Measurements from ENCODE around the gene SPNS1.
"Not testable (repeated sequence)": the region's sequence is repeated elsewhere in the genome, so short reads cannot be mapped to it uniquely, and the experiment has no call there.

SPNS1 gene

GRCh38 chr16:28974437-28975157, at the start of gene SPNS1:
Gene SPNS1 (plus strand): TSS chr16:28974778. CDS start chr16:28975152, 374 bp downstream.
- DNase-seq, result peak; percentile 86

- DNase-seq, result peak; percentile 73
These were observed 49.0 kb upstream of the SPNS1 start for GRCh38 chr16:28925386-28926228.

GRCh38 chr16:28926284-28926683, 48.3 kb upstream of the SPNS1 start:
- not testable (repeated sequence) for DNase-seq

- no peak for DNase-seq
These were observed 46.8 kb upstream of the SPNS1 start for GRCh38 chr16:28927815-28928214.

GRCh38 chr16:28930203-28930602, 44.4 kb upstream of the SPNS1 start:
- DNase-seq, result no peak

GRCh38 chr16:28930652-28931051, 43.9 kb upstream of the SPNS1 start:
- DNase-seq, result no peak

GRCh38 chr16:28931801-28932225, 42.8 kb upstream of the SPNS1 start, which contains the start of gene CD19:
Gene CD19 (plus strand): TSS chr16:28931971. CDS start chr16:28932001, 30 bp downstream.
- no peak for DNase-seq

- no peak for DNase-seq
These were observed 42.0 kb upstream of the SPNS1 start for GRCh38 chr16:28932339-28933141.

- no peak for DNase-seq
These were observed 41.4 kb upstream of the SPNS1 start for GRCh38 chr16:28933171-28933570.

- no peak for DNase-seq
These were observed 39.2 kb upstream of the SPNS1 start for GRCh38 chr16:28935346-28935745.

- peak; percentile 82 for DNase-seq
These were observed 38.4 kb upstream of the SPNS1 start for GRCh38 chr16:28935924-28936783.

- DNase-seq, result no peak
These were observed 37.8 kb upstream of the SPNS1 start for GRCh38 chr16:28936784-28937155.

GRCh38 chr16:28937222-28937876, 37.2 kb upstream of the SPNS1 start:
- DNase-seq, result no peak

GRCh38 chr16:28938721-28939120, 35.9 kb upstream of the SPNS1 start:
- DNase-seq, result no peak

- not testable (repeated sequence) for DNase-seq
These were observed 34.8 kb upstream of the SPNS1 start for GRCh38 chr16:28939825-28940224.

GRCh38 chr16:28943281-28943680, 31.3 kb upstream of the SPNS1 start:
- DNase-seq, result no peak

GRCh38 chr16:28946681-28947080, 27.9 kb upstream of the SPNS1 start:
- no peak for DNase-seq

GRCh38 chr16:28950648-28951409, 23.7 kb upstream of the SPNS1 start, which contains the start of gene NFATC2IP:
Gene NFATC2IP (plus strand): TSS chr16:28950937. CDS start chr16:28951012, 75 bp downstream.
- peak; percentile 100 for DNase-seq

- no peak for DNase-seq
These were observed 23.1 kb upstream of the SPNS1 start for GRCh38 chr16:28951410-28951943.

GRCh38 chr16:28958216-28958615, 16.4 kb upstream of the SPNS1 start:
- no peak for DNase-seq

Measured in activated CD4-positive, alpha-beta T cell treated with anti-CD3 and anti-CD28 coated beads, Interleukin-2, amount 50 U/mL, for 1 hour (primary cell).